ENCODE measurements around the gene NACC1.

DNA sequence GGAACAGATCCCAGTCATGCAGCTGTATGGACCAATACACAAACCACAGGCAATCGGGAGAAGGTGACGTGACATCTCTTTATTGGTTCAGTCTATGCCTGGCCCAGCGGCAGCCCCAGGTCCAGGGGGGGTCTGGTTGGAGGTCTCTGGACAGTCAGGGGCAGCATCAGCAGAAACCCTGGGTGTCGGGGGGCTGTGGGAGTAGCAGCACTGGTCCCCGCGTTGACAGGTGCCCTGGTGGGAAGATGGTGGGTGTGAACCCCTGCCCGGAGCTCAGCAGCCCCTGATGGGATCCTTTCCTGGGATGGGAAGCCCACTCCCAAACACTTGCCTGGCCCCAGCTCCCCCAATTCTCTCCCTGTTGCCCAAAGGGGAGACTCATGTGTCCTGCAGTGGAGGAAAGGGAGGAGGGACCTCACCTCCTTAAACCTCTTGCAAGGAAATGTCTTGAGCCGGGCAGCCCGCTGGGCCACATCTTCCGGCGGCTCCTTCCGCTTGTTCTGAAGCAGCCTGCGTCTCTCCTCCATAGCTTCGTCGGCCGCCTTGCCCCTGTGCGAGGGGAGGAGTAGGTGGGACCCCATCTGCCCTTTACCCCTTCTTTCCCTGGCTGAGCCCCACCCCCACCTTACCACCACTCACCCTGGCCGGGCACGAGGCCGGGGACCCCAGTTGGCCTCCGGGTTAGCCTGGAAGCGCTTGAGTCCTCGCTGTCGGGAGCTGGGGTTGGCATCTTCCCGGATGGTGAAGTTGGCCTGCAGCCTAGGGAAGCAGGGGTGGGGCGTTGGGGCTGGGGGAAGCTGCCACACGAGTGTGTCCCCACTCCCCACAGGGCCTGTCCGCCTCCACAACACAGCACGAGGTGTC is 13.0 kb upstream of the NACC1 start:
- TF ChIP-seq, protein P1, sequence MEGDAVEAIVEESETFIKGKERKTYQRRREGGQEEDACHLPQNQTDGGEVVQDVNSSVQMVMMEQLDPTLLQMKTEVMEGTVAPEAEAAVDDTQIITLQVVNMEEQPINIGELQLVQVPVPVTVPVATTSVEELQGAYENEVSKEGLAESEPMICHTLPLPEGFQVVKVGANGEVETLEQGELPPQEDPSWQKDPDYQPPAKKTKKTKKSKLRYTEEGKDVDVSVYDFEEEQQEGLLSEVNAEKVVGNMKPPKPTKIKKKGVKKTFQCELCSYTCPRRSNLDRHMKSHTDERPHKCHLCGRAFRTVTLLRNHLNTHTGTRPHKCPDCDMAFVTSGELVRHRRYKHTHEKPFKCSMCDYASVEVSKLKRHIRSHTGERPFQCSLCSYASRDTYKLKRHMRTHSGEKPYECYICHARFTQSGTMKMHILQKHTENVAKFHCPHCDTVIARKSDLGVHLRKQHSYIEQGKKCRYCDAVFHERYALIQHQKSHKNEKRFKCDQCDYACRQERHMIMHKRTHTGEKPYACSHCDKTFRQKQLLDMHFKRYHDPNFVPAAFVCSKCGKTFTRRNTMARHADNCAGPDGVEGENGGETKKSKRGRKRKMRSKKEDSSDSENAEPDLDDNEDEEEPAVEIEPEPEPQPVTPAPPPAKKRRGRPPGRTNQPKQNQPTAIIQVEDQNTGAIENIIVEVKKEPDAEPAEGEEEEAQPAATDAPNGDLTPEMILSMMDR (IDR thresholded peaks at IDR 0.05; ENCODE audit: low read depth, low read length, missing input control), result no peak
- TF ChIP-seq RXRA (IDR thresholded peaks at IDR 0.05) (no peak), TAF1 (conservative IDR thresholded peaks at IDR 0.05) (no peak), YY1 (IDR thresholded peaks at IDR 0.05) (no peak), HNF4G (IDR thresholded peaks at IDR 0.05) (no peak), EGR1 (IDR thresholded peaks at IDR 0.05; ENCODE audit: low read depth in 2 of 2) (no peak), JUND (IDR thresholded peaks at IDR 0.05) (no peak)
- TF ChIP-seq, protein P2, sequence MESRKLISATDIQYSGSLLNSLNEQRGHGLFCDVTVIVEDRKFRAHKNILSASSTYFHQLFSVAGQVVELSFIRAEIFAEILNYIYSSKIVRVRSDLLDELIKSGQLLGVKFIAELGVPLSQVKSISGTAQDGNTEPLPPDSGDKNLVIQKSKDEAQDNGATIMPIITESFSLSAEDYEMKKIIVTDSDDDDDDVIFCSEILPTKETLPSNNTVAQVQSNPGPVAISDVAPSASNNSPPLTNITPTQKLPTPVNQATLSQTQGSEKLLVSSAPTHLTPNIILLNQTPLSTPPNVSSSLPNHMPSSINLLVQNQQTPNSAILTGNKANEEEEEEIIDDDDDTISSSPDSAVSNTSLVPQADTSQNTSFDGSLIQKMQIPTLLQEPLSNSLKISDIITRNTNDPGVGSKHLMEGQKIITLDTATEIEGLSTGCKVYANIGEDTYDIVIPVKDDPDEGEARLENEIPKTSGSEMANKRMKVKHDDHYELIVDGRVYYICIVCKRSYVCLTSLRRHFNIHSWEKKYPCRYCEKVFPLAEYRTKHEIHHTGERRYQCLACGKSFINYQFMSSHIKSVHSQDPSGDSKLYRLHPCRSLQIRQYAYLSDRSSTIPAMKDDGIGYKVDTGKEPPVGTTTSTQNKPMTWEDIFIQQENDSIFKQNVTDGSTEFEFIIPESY (IDR thresholded peaks at IDR 0.05), result no peak
- TF ChIP-seq, protein P3, sequence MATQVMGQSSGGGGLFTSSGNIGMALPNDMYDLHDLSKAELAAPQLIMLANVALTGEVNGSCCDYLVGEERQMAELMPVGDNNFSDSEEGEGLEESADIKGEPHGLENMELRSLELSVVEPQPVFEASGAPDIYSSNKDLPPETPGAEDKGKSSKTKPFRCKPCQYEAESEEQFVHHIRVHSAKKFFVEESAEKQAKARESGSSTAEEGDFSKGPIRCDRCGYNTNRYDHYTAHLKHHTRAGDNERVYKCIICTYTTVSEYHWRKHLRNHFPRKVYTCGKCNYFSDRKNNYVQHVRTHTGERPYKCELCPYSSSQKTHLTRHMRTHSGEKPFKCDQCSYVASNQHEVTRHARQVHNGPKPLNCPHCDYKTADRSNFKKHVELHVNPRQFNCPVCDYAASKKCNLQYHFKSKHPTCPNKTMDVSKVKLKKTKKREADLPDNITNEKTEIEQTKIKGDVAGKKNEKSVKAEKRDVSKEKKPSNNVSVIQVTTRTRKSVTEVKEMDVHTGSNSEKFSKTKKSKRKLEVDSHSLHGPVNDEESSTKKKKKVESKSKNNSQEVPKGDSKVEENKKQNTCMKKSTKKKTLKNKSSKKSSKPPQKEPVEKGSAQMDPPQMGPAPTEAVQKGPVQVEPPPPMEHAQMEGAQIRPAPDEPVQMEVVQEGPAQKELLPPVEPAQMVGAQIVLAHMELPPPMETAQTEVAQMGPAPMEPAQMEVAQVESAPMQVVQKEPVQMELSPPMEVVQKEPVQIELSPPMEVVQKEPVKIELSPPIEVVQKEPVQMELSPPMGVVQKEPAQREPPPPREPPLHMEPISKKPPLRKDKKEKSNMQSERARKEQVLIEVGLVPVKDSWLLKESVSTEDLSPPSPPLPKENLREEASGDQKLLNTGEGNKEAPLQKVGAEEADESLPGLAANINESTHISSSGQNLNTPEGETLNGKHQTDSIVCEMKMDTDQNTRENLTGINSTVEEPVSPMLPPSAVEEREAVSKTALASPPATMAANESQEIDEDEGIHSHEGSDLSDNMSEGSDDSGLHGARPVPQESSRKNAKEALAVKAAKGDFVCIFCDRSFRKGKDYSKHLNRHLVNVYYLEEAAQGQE (IDR thresholded peaks at IDR 0.05), result no peak
- TF ChIP-seq, protein P4, sequence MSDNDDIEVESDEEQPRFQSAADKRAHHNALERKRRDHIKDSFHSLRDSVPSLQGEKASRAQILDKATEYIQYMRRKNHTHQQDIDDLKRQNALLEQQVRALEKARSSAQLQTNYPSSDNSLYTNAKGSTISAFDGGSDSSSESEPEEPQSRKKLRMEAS (IDR thresholded peaks at IDR 0.05), result no peak
